Lower lobe of right lung (tissue), 2 donors: ENCODE measurements around the gene CYSTM1. TPM values are rescaled to one million over a fixed set of nuclear protein-coding genes. Genes with fewer than 3 reads are reported as not detected.
A peak's percentile ranks its signal among the peaks of the same experiment; 100 is the strongest.

ENCODE experiments used
- ATAC-seq, 2 donors: fragments of 200-7000 bp; cut with Tn5 transposase; one replicate each; pipeline ENCODE4 v1.9.1; 2020 to 2022; ENCODE audit warnings: mild to moderate bottlenecking in 2 of 2, moderate library complexity in 2 of 2
- DNase-seq: peaks from one replicate; pipeline ENCODE4 v3.0.0-alpha.2; 2020
- H3K27ac ChIP-seq: fragments of 200-600 bp; one replicate; pipeline ENCODE4 v1.8.0; 2022
- H3K27me3 ChIP-seq: fragments of 200-600 bp; one replicate; pipeline ENCODE4 v1.8.0; 2022; ENCODE audit warnings: low read depth
- H3K36me3 ChIP-seq: fragments of 200-600 bp; one replicate; pipeline ENCODE4 v1.8.0; 2022; ENCODE audit warnings: mild to moderate bottlenecking
- H3K4me1 ChIP-seq: fragments of 200-600 bp; one replicate; pipeline ENCODE4 v1.8.0; 2022
- H3K4me3 ChIP-seq: fragments of 200-600 bp; one replicate; pipeline ENCODE4 v1.8.0; 2022; ENCODE audit warnings: mild to moderate bottlenecking
- H3K9me3 ChIP-seq: fragments of 200-600 bp; one replicate; pipeline ENCODE4 v1.8.0; 2022
- intact Hi-C: fragments of 100-400 bp; cut with DNase I; formaldehyde crosslinking; loops from one replicate; pipeline ENCODE4 v1.11.0; 2022
- total RNA-seq: library from RNA; stranded (reverse); fragmentation: NEBNext Ultra II Directional; extraction: Animal tissue kit (Norgen Biotek cat#: 25700); gene quantifications from one replicate; pipeline ENCODE4 v1.2.1, GENCODE V29; 2021
- TF ChIP-seq, protein P1 (sequence below): fragments of 200-600 bp; IDR thresholded peaks from one replicate; pipeline ENCODE4 v1.8.0; 2022; ENCODE audit warnings: antibody characterized with exemption, mild to moderate bottlenecking
- donor health status: DM: no; HTN: yes; CAD: no; lungs with severe emphysema.

The CYSTM1 gene
- total RNA-seq, 1 donor from 2014 or later = 80.4 TPM

DNA sequence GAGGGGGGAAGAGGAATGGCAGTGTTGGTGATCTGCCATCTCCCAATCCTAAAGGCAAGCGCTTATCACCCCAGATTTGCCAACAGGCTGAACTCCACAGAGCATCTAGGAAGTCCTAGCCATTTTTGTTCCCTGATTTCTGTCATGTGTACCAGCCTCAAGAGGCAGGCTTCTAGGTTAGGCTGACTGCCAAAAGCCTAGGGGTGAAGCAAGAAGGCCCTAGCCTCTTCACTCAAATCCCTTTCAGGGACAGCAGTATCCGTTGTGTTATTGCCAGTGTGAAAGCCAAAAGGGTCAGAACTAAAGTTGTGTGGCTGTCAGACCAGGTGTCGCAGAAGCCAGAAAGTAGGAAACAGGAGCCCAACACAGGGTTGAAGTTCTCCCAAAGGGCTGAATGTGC is 34.6 kb upstream of the CYSTM1 start:
- Histone ChIP-seq H3K4me3 (no peak overlapping the region), H3K9me3 (no peaks in the 10 kb centered on the region), H3K4me1 (peaks cover 23% of the 10 kb centered on the region), H3K27ac (no peak overlapping the region), H3K27me3 (no peaks in the 10 kb centered on the region), H3K36me3 (no peaks in the 10 kb centered on the region)
- intact Hi-C loops = no loop called here
- TF ChIP-seq, protein P1, sequence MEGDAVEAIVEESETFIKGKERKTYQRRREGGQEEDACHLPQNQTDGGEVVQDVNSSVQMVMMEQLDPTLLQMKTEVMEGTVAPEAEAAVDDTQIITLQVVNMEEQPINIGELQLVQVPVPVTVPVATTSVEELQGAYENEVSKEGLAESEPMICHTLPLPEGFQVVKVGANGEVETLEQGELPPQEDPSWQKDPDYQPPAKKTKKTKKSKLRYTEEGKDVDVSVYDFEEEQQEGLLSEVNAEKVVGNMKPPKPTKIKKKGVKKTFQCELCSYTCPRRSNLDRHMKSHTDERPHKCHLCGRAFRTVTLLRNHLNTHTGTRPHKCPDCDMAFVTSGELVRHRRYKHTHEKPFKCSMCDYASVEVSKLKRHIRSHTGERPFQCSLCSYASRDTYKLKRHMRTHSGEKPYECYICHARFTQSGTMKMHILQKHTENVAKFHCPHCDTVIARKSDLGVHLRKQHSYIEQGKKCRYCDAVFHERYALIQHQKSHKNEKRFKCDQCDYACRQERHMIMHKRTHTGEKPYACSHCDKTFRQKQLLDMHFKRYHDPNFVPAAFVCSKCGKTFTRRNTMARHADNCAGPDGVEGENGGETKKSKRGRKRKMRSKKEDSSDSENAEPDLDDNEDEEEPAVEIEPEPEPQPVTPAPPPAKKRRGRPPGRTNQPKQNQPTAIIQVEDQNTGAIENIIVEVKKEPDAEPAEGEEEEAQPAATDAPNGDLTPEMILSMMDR = no peak
- ATAC-seq (peak; percentile 40 to 59), DNase-seq (no peak)

DNA sequence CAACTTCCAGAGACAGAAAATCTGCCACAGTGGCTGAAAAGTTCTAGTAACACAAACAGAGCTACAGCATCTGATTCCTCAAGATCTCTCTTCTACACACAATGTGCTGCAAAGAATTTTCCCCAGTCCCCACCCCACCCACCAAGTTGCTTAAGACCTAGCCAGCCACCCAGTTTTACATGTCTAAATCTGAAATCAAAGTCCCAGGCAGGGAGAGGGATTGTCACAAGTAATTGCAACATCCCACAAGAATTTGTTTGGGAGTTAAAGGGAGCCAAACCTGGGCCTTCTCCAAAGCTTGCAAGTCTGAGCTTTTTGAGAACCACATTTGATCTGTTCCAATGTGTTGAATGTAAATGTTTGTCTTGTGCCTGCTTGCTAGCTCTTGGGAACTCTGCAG is 33.7 kb upstream of the CYSTM1 start:
- peaks cover 31% of the 10 kb centered on the region for H3K4me1 ChIP-seq
- no peaks in the 10 kb centered on the region for H3K36me3 ChIP-seq
- no peak overlapping the region for H3K4me3 ChIP-seq
- H3K9me3 ChIP-seq = no peaks in the 10 kb centered on the region
- H3K27me3 ChIP-seq = no peaks in the 10 kb centered on the region
- ATAC-seq = peak; percentile 36 to 42
- H3K27ac ChIP-seq = no peak overlapping the region
- intact Hi-C loops = no loop called here
- TF ChIP-seq, protein P1 = no peak
- DNase-seq = no peak

DNA sequence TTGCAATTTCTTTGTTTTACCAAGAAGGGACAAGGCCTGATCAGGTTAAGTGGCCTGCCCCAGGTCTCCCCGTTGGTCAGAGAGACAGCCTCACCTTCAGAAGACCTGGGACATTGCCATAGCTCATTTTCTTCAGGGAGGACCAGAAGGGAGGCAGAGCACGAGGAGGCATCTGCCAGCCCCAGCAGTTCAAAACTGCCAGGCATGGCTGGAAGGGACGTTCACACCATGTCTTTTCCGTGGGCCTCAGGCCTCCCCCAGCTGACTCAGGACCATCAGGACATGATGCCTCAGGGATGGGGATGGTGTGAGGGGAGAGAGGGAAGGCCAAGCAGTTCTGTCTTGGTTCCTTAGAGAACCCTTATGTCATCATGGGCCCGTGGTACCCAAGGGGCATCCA is 32.7 kb upstream of the CYSTM1 start:
- Histone ChIP-seq H3K9me3 (no peaks in the 10 kb centered on the region), H3K27me3 (no peaks in the 10 kb centered on the region), H3K36me3 (no peaks in the 10 kb centered on the region), H3K4me1 (peaks cover 38% of the 10 kb centered on the region), H3K27ac (no peak overlapping the region), H3K4me3 (no peak overlapping the region)
- no peak for ATAC-seq
- TF ChIP-seq, protein P1 = no peak
- intact Hi-C loops = no loop called here
- DNase-seq = no peak

DNA sequence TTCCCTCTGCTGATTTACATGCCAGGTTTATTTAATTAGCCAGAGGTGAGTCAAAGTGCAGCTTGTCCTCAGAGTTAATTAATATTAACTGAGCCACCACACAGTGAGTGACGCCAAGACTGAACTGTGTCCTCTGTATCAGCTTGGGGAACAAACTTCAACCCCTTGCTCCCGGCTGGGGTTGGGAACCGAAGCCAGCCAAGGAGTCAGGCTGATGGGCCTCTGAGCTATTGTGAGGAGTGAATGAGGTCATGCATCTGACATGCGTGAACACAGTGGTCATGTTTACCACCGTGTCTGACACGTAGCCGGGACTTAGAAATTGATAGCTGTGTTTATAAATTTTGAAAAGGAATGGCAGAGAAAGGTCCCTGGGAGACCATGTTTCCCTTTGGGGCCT is 32.1 kb upstream of the CYSTM1 start:
- no peaks in the 10 kb centered on the region for H3K9me3 ChIP-seq
- H3K27me3 ChIP-seq = no peaks in the 10 kb centered on the region
- ATAC-seq (no peak), DNase-seq (no peak)
- no peak overlapping the region for H3K27ac ChIP-seq
- intact Hi-C loops = no loop called here
- no peak overlapping the region for H3K4me3 ChIP-seq
- TF ChIP-seq, protein P1 = no peak
- H3K36me3 ChIP-seq = no peaks in the 10 kb centered on the region
- H3K4me1 ChIP-seq = peaks cover 38% of the 10 kb centered on the region

DNA sequence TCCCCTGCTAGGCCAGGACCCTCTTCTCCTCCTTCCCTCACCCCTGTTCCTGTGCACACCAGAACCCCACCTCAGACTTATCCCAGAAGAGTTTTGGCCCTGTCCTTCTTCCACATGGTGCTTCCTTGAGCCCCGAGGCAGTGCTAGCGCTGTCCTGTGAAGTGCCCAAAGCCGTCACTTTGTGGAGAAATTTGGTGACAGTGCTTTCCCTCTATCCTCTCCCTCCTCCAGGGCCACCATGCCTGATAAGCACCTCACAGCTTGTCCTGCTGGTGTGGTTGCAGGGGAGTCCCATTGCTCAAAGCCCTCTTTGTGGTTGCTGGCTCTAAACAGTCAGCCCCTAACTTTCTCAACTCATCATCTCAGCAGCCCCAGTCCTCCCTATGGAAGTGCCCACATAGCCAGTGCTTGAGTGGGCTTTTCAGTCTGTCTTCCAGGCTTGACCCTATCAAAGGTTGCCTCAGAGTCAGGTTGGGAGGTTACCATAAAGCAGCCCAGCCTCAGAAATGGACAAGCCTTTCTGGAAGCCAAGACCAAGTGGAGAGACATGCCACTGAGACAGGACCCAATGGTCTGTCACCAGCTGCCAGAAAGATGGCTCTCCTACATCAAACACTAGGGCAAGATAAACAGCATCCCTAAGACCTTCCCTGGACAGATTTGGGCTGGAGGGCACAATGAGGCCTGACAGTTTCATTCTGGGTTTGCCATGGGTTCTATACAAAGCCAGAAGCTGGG is 31.3 kb upstream of the CYSTM1 start:
- Histone ChIP-seq H3K27me3 (no peaks in the 10 kb centered on the region), H3K36me3 (no peaks in the 10 kb centered on the region), H3K9me3 (no peaks in the 10 kb centered on the region), H3K27ac (no peak overlapping the region), H3K4me3 (no peak overlapping the region), H3K4me1 (peaks cover 38% of the 10 kb centered on the region)
- intact Hi-C loops = no loop called here
- TF ChIP-seq, protein P1 = no peak
- ATAC-seq = no peak
- DNase-seq = no peak
